Fibroblast of pulmonary artery (primary cell): ENCODE measurements around the gene FOXP1.

Source experiments
- DNase-seq: peaks from one replicate; pipeline ENCODE4 v3.0.0-alpha.2; 2010; ENCODE audit warnings: low read depth
- H3K4me3 ChIP-seq: replicated peaks from 2 replicates; pipeline ENCODE4 v1.5.1; 2011; ENCODE audit warnings: low read depth, mild to moderate bottlenecking, control low read depth, low read length, moderate library complexity
- TF ChIP-seq, protein P1 (sequence below): IDR thresholded peaks from 2 replicates; pipeline ENCODE4 v1.5.1; 2011; ENCODE audit warnings: mild to moderate bottlenecking, control low read depth, low read length, inconsistent platforms; ENCODE audit errors: missing control alignments

The FOXP1 gene

DNA sequence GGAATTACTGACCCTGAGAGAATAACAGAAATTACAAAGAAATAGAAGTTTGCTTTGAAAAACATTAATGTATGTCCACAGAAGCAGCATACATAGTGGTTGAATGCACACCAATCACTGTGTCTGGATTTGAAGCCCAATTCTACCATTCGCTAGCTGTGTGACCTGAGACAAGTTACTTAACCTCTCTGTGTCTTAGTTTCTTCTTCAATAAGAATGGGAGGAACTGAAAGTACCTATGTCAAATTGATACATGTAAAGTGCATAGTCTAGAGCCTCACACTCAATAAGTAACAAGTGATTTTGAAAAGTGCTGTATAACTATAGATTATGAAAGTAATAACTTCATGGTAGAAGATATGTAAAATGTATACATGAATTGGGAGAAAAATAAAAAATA, 457.8 kb downstream of the FOXP1 start:
- TF ChIP-seq, protein P1, sequence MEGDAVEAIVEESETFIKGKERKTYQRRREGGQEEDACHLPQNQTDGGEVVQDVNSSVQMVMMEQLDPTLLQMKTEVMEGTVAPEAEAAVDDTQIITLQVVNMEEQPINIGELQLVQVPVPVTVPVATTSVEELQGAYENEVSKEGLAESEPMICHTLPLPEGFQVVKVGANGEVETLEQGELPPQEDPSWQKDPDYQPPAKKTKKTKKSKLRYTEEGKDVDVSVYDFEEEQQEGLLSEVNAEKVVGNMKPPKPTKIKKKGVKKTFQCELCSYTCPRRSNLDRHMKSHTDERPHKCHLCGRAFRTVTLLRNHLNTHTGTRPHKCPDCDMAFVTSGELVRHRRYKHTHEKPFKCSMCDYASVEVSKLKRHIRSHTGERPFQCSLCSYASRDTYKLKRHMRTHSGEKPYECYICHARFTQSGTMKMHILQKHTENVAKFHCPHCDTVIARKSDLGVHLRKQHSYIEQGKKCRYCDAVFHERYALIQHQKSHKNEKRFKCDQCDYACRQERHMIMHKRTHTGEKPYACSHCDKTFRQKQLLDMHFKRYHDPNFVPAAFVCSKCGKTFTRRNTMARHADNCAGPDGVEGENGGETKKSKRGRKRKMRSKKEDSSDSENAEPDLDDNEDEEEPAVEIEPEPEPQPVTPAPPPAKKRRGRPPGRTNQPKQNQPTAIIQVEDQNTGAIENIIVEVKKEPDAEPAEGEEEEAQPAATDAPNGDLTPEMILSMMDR, result no peak

DNA sequence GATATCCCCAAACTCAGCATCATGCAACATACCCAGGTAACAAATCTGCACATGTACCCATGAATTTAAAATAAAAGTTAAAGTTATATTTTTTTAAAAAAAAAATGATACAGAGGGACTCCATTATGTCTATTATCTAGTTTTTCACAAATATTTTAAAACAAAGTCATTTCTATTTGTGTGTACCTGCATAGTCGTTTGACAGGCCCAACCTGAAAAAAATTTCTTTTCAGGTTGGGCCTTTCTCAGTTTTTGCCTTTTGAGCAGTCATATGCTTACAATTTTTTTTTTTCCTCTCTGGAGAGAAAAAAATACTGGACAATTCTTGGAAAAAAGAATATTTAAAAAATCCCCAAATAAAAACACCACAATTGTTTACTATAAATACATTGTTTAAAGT, 459.5 kb downstream of the FOXP1 start:
- TF ChIP-seq, protein P1, result no peak
- H3K4me3 ChIP-seq, result no peak overlapping the region
- no peak for DNase-seq

More for the DNA sequence above, 457.8 kb downstream of the FOXP1 start:
- no peak for DNase-seq
- H3K4me3 ChIP-seq, result no peak overlapping the region

DNA sequence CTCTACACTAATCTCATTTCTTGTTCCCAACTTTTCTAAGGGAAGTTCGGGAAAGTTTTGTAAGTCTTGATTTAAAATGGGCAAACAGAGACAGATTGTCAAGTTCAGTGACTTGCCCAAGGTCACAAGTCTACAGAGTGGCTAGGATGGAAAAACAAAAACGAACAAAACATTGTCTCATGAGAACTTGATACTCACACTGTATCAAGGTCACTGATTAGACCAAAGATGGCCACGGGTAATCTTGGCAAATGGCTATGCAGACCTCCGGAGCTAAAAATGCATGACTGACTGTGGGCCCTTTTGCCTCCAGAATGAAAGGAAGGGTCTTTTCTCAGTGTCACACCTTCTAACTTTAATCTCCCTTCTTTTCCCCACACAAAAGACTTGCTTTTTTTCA, 460.9 kb downstream of the FOXP1 start:
- TF ChIP-seq, protein P1, result no peak
- H3K4me3 ChIP-seq, result no peak overlapping the region
- no peak for DNase-seq

DNA sequence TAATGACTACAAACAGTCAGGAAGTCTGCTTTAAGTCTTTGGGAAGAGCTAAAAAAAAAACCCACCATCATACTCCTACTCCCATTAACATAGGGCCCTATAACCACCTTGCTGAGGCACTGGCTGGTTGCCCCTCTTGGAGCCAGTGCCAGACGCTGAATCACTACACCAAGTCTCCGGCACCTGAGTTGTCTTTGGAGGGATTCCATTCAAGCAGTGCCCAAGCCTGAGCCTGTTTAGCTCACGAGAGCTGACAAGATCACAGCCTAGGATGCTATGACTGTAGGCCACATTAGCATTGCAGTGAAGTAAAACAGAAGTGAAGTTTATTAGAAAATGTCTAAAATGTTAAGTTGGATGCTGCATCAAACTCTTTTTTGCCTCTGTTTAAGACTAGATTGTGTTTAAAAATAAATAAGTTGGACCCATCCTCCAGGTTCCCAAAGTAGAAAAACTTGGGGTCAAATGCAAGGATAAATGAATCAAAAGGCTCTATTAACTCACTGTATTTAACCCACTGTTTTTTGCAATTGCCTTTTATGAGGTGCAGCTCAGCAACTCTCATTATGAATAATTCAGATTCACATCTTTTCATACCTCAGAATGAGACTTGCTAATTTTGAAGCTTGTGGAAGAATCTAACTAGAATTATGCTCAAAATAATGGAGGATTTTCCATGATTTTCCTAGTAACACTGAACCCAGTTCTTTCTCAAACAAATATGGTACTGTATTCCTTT, 461.9 kb downstream of the FOXP1 start:
- no peak for DNase-seq

DNA sequence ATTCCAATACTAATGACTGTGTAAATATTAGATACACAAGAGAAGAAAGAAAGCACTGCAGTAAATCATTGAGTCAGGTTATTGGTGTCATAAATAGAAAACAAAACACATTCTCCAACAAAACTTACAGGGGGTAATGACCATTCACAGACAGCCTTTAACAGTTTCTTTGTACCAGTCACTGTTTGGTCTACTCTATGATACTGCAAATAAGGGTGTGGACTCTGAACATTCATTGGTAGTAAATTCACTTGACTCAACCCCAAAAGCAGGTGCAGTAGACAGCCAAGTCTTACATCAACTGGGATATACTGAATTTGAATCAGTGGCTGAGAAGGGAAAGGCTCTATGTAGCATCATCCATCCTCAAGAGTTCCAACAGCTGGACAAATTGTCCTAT, 463.5 kb downstream of the FOXP1 start:
- no peak overlapping the region for H3K4me3 ChIP-seq
- no peak for DNase-seq

More for the DNA sequence above, 461.9 kb downstream of the FOXP1 start:
- no peak overlapping the region for H3K4me3 ChIP-seq
- TF ChIP-seq, protein P1, result no peak

DNA sequence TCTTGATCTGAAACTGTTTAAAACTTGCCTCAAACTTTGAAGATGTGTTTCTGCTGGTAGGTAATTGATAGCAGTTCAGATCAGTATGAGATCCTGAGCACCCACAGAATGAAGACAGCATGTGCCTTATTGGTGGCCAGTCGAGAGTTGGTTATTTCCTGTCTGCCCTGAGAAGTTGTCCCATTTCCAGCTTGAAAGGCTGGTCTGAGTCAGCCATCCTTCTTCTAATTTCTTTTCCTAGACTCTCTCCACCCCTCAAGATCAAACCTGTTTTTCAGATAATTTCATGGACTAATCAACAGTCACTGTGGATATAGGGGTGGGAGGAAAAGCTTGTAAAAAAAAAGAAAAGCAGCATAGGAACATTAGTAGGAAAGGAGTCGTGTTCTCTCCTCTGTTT, 464.4 kb downstream of the FOXP1 start:
- TF ChIP-seq, protein P1, result no peak
- no peak overlapping the region for H3K4me3 ChIP-seq
- DNase-seq, result no peak

More for the DNA sequence above, 463.5 kb downstream of the FOXP1 start:
- TF ChIP-seq, protein P1, result no peak

DNA sequence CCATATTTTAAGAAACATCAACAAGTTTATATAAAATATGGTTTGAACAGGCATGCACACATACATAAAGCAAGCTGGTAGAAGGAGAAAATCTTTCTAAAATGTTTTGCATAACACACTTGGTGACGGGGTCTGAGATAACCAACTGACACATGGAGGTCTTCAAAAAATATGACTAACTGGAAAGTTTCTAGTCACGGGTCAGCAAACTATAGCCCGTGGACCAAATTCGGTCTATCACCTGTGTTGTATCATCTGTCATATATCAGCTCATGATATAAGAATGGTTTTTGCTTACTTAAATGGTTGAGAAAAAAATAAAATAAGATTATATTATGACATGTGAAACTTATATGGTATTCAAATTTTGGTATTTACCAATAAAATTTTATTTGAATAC, 465.1 kb downstream of the FOXP1 start:
- TF ChIP-seq, protein P1, result no peak
- no peak overlapping the region for H3K4me3 ChIP-seq
- no peak for DNase-seq
